ENCODE measurements around the gene TXNDC5. TPM values are rescaled to one million over a fixed set of nuclear protein-coding genes. Genes with fewer than 3 reads are reported as not detected.

The TXNDC5 gene
- total RNA-seq, 4 donors from 2014 or later: 17.2 to 217 (median 65.2) TPM

GRCh38 chr6:7906741-7907140, 3.8 kb downstream of the TXNDC5 start:
- intact Hi-C loops (cut with DNase I; ENCODE audit: low total_unique reads): no loop called here

DNA sequence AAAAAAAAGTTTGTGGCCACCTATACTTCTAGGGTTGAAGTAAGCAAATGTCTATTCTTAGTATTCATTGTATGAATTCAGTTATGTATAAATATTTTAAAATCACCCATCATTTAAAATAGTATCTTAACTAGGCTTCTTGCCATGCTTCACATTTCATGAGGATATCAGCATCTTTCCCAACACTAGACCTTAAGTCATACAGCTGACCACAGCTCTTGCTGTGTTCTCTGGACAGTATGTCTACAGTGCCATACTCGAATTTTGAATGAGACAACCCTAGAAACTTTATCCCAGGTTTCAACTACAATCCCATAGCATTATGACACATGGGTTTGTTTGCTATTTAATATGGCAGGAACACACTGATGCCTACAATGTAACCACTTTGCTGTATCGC, 5.2 kb downstream of the TXNDC5 start:
- Histone ChIP-seq H3K4me1 (peaks cover 6 to 20% (median 9%) of the 10 kb centered on the region in 4 donors), H3K9me3 (no peaks in the 10 kb centered on the region), H3K27ac (peak overlapping the region in 1 of 4 donors; percentile 44), H3K36me3 (peaks cover 0 to 23% (median 5%) of the 10 kb centered on the region in 4 donors), H3K4me3 (no peak overlapping the region), H3K27me3 (no peaks in the 10 kb centered on the region)
- 79 to 88% methylated on average over 2 of the region's 2 CpGs for WGBS, 2 donors (ENCODE audit: low coverage in 1 of 2)
- intact Hi-C loops (cut with DNase I; ENCODE audit: low total_unique reads): no loop called here
- in situ Hi-C loops (cut with MboI; ENCODE audit: low pct_ligation_motif_present in 1 of 4, low pct_unique_long_range_greater_than_20kb in 1 of 4, low sequenced_read_pairs in 3 of 4): no loop called here
- TF ChIP-seq CTCF (IDR thresholded peaks at IDR 0.05) (no peak), POLR2A (IDR thresholded peaks at IDR 0.05) (no peak), POLR2AphosphoS5 (IDR thresholded peaks at IDR 0.05) (no peak), EP300 (IDR thresholded peaks at IDR 0.05; ENCODE audit: low read depth) (no peak)
- DNase-seq: no peak

More at GRCh38 chr6:7906741-7907140, 3.8 kb downstream of the TXNDC5 start:
- H3K9me3 ChIP-seq: no peaks in the 10 kb centered on the region
- no peak for TF ChIP-seq EP300 (IDR thresholded peaks at IDR 0.05; ENCODE audit: low read depth)
- no peak for TF ChIP-seq POLR2A (IDR thresholded peaks at IDR 0.05)
- TF ChIP-seq CTCF (IDR thresholded peaks at IDR 0.05): no peak
- no peak for TF ChIP-seq POLR2AphosphoS5 (IDR thresholded peaks at IDR 0.05)
- no peak overlapping the region for H3K4me3 ChIP-seq
- H3K27me3 ChIP-seq: no peaks in the 10 kb centered on the region
- no peak for DNase-seq
- WGBS, 2 donors (ENCODE audit: low coverage in 1 of 2): 83 to 100% methylated on average over 4 of the region's 4 CpGs
- in situ Hi-C loops (cut with MboI; ENCODE audit: low pct_ligation_motif_present in 1 of 4, low pct_unique_long_range_greater_than_20kb in 1 of 4, low sequenced_read_pairs in 3 of 4): no loop called here
- peaks cover 0 to 23% (median 5%) of the 10 kb centered on the region in 4 donors for H3K36me3 ChIP-seq
- peaks cover 9 to 18% (median 12%) of the 10 kb centered on the region in 4 donors for H3K4me1 ChIP-seq
- H3K27ac ChIP-seq: peak overlapping the region in 2 of 4 donors; percentile 44 to 50

- H3K4me1 ChIP-seq: peaks cover 6 to 20% (median 9%) of the 10 kb centered on the region in 4 donors
- in situ Hi-C loops (cut with MboI; ENCODE audit: low pct_ligation_motif_present in 1 of 4, low pct_unique_long_range_greater_than_20kb in 1 of 4, low sequenced_read_pairs in 3 of 4) (no loop called here), intact Hi-C loops (cut with DNase I; ENCODE audit: low total_unique reads) (no loop called here)
- H3K27me3 ChIP-seq: no peaks in the 10 kb centered on the region
- 89 to 94% methylated on average over 3 to 5 of the region's 5 CpGs for WGBS, 2 donors (ENCODE audit: low coverage in 1 of 2)
- peaks cover 0 to 23% (median 5%) of the 10 kb centered on the region in 4 donors for H3K36me3 ChIP-seq
- TF ChIP-seq POLR2A (IDR thresholded peaks at IDR 0.05) (no peak), CTCF (IDR thresholded peaks at IDR 0.05) (no peak), POLR2AphosphoS5 (IDR thresholded peaks at IDR 0.05) (no peak), EP300 (IDR thresholded peaks at IDR 0.05; ENCODE audit: low read depth) (no peak)
- H3K27ac ChIP-seq: peak overlapping the region in 2 of 4 donors; percentile 23 to 41
- no peaks in the 10 kb centered on the region for H3K9me3 ChIP-seq
- H3K4me3 ChIP-seq: no peak overlapping the region
- no peak for DNase-seq
Measured at GRCh38 chr6:7904654-7905319, 5.8 kb downstream of the TXNDC5 start.

- Histone ChIP-seq H3K4me1 (peaks cover 0 to 10% (median 6%) of the 10 kb centered on the region in 4 donors), H3K4me3 (no peak overlapping the region), H3K27me3 (no peaks in the 10 kb centered on the region), H3K27ac (peak overlapping the region in 1 of 4 donors; percentile 38), H3K9me3 (no peaks in the 10 kb centered on the region), H3K36me3 (peaks cover 0 to 23% (median 8%) of the 10 kb centered on the region in 4 donors)
- no peak for DNase-seq
- WGBS, 2 donors (ENCODE audit: low coverage in 1 of 2): 82 to 90% methylated on average over 3 of the region's 3 CpGs
- intact Hi-C loops (cut with DNase I; ENCODE audit: low total_unique reads): no loop called here
- TF ChIP-seq CTCF (IDR thresholded peaks at IDR 0.05): no peak
- no peak for TF ChIP-seq EP300 (IDR thresholded peaks at IDR 0.05; ENCODE audit: low read depth)
- no peak for TF ChIP-seq POLR2AphosphoS5 (IDR thresholded peaks at IDR 0.05)
- TF ChIP-seq POLR2A (IDR thresholded peaks at IDR 0.05): no peak
- in situ Hi-C loops (cut with MboI; ENCODE audit: low pct_ligation_motif_present in 1 of 4, low pct_unique_long_range_greater_than_20kb in 1 of 4, low sequenced_read_pairs in 3 of 4): no loop called here
Measured at GRCh38 chr6:7903673-7904072, 6.9 kb downstream of the TXNDC5 start.

Measured in transverse colon (tissue), 4 donors.